ENCODE results near the gene ALS2.
"Not testable (repeated sequence)": the region's sequence is repeated elsewhere in the genome, so short reads cannot be mapped to it uniquely, and the experiment has no call there.

The ALS2 gene

DNA sequence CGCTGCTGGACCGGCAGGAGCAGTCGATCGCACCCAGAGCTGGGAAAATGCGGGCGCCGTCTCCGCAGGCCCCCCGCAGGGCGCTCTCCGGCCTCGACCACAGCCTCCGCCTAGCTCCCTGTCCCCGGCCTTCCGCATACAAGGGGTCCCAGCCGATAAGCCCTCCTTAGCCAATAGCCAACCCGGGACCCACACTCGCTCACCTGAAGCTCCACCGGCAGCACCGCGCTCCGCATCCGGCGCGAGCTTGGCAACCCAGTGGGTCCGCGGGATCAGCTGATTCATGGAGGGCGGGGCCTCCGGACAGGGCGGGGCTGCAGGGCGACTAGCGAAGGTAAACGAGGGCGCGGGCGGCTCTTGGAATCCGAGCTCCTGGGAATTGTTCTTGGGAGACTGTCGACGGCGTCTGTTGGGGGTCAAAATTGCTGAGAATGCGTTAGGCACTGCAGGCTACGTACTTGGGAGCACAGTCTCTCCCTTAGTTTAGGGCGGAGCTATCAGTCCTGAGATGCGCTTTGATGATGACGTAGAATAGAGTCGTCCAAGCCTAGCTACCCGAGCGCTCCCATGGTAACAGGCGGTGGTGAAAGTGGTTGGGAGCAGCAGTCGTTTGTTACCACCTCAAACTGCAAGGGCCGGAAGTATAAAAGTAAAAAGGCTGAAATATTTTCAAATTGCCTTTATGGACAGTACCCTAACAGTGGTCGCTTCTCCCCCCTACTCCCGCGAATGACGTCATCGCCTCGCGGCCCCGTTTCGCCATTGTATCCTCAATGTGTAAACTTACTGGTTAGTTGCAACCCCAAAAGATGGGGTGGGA is at the start of gene ALS2:
Gene ALS2, minus strand, starts transcription at position 260 of the 820 bp plus-strand sequence. CDS start 12,048 bp downstream, outside the sequence.
- DNase-seq (ENCODE audit: low read depth), result peak; percentile 92

DNA sequence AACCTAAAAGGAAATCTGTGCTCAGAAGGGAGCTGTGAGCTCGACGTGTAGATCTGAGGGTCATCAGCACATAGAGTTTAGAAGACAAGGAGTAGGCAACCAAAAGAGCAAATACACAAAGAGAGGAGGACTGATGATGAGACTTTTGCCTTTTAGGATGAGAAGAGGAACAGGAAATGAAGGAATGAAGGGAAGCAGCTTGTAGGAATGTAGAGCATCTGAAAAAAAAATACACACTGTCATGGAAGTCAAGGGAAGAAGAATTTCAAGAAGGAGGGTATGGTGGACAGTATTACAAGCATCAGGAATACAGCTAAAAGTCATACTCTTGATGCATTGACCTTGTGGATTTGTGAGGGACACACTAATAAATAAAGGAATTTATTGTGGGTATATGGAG is 47.5 kb upstream of the ALS2 start:
- DNase-seq (ENCODE audit: low read depth), result no peak

DNA sequence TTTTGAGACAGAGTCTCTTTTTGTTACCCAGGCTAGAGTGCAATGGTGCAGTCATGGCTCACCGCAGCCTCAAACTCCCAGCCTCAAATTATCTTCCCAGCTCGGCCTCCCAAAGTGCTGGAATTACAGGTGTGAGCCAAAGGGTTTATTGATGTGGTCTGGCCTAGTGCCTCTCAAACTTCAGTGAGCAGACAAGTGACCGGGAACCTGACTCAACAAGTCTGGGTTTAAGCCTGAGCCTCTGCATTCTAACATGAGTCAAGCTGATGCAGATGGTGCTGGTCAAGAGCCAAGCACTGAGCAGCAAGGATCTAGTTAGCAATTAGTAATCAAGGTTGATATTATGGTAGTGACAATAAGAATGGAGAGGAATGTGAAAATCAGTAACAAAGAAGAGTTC is 46.9 kb upstream of the ALS2 start:
- DNase-seq (ENCODE audit: low read depth), result no peak

DNA sequence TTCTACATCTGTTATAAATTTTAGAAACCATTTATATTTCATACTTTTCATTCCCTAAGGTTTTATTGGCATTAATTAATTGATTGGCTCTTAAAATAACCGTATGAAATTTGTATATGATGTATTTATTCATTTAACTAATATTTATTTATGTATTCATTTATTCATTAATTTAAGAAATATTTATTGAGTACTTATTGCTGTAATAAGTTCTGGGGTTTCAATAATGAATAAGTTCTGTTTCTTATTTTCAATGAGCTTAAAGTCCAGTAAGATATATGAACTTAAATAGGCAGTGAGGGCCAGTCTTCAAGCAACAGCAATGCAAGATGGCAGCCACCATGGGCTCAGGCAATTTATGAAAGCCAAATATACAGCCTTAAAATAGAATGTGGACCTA is 43.5 kb upstream of the ALS2 start:
- DNase-seq (ENCODE audit: low read depth), result no peak

DNA sequence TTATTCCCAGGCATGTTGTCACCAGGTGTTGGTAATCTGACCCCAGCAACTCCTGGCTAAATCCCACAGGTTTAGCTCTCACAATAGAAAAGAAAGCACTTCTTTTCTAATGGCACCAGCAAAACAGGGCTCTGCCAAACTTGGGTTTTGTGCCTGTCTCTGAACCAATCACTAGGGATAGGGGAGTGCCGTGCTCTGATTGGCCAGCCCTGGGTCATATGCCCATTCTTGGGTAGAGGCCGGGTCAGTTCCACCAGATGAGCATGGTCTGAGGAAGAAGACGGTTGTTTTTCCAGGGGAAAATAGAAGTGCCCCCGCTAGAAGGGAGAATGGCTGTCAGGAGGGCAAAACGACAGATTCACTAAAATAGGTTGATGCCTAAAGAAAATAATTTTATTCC is 40.3 kb upstream of the ALS2 start:
- DNase-seq (ENCODE audit: low read depth), result no peak

DNA sequence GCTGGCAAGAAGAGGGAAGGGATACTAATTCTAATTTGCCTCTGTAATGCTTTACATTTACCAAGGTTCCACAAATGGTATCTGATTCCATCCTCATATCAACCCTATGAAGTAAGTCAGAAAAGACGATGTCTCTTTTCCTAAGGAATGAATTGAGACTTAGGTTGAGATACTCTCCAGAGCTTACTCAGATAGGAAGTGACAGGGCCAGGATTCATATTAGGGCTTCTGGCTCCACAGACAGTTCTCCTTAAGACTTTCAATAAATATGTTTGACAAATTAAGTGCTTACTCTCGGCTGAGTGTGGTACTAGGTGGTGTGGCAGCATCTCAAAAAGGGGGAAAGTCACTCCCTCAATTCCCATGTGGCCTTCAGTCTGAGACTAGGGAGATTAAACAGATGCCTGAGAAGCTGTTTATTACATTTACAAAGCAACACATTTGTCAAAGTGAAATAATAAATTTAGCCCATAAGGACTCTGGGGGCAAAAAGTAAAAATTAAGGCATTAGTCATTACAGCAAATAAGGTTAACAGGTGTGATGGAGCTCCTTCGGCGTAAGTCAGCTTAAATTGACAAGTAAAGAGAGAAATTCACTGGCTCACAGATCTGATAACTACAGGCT is 39.8 kb upstream of the ALS2 start:
- no peak for DNase-seq (ENCODE audit: low read depth)

DNA sequence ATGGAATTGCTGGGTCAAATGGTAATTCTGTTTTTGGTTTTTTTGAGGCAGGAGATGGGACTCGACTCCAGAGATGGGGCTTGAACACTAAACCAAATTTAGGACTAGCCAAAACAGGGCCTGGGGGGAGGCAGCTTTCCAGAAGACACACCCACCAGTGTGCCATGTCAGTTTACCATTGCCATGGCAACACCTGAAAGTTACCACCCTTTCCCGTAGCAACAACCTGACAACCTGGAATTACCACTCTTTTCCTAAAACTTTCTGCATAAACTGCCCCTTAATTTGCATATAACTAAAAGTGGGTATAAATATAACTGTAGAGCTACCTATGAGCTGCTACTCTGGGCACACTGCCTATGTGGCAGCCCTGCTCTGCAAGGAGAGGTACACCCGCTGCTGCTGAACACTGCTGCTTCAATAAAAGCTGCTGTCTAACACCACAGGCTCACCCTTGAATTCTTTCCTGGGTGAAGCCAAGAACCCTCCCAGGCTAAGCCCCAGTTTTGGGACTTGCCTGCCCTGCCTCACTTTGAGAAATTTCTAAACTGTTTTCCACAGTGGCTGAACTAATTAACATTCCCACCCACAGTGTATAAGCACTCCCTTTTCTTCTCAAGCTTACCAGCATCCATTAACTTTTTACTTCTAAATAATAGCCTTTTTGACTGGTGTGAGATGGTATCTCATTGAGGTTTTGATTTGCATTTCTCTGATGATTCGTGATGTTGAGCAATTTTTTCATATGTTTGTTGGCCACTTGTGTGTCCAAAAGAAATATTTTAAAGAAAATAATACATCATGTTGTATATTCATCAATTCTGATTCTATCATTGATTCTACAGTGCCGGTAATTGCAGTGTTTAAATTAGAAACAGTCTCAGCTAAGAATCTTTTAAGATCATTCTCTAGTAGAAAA is 36.2 kb upstream of the ALS2 start:
- DNase-seq (ENCODE audit: low read depth), result no peak

DNA sequence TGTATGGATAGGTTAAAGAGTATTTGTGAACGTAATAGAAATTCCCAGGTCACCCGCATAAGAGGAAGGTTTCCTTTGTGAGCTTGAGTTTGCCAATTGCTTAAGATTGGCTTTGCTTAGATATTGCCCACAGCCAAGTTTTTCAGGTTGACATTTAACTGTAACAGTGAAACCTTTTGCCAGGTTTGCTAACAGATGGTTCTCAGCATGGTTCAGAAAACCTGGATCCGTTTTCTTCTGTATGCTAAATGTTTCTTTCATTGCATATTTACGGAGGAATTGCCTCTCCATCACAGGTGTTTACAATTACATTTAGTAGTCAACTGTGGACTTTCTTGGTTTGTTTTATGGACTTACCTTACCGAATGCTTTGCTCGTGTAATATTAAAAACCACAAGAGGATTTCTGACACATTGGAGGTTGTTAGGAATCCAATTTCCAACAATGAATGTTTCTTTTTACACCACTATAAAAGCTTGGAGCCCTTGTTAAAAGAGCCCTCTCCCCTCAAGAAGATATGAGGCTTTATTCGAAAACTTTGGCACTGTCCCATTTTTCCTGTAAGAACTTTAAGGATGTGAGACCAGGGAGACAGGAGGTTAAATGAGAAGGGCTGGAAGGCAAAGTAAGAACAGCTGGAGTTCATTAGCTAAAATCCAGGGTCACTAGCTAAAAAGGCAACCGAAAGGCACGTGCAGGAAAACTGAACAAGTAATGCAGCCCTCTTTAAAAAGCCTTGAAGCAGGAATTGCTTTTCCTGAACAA is 33.4 kb upstream of the ALS2 start:
- DNase-seq (ENCODE audit: low read depth), result no peak

DNA sequence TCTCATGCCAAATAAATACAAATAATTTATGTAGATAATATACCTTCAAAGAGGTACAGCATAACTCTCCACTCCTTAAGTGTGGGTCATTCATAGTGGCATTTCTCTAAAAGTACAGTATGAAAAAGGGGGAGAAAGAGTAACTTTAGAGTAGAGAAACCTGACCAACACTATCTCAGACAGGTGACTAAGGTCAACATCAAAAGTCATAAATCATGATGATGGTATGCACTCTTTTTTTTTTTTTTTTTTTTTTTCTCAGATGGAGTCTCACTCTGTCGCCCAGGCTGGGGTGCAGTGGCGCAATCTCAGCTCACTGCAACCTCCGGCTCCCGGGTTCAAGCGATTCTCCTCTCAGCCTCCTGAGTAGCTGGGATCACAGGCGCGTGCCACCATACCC is 29.9 kb upstream of the ALS2 start:
- not testable (repeated sequence) for DNase-seq (ENCODE audit: low read depth)

DNA sequence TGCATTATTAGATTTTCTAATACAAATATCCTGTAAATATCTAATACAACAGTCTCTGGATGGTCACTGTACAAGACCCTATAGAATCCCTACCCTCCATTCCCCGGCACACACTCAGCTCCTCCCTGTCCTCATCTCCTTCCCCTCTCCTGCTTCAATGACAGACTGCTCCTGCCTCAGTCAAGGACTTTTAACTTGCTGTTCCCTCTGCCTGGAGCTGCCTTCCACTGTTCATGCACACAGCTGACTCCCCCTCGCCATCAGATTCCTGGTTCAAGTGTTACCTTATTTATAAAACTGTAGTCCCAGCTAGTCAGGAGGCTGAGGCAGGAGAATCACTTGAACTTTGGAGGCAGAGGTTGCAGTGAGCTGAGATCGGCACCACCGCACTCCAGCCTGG is 28.9 kb upstream of the ALS2 start:
- no peak for DNase-seq (ENCODE audit: low read depth)

DNA sequence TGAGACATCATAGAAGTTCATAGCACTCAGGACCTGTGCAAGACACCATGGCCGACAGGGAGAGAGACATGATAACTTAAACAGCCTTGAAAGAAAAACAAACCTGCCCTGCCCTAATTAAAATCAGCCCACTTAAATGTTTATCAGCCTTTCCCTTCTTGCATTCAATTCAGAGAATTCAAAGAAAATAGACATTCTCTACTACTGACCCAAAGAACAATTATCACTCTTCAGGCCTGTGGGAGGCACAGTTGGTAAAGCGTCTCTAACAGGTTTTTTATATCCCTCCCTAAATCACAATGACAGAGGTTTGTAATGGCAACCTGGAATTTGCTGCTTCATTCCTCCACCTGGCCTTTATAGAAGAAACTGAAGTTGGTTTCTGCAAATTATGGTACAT is 27.3 kb upstream of the ALS2 start:
- no peak for DNase-seq (ENCODE audit: low read depth)

DNA sequence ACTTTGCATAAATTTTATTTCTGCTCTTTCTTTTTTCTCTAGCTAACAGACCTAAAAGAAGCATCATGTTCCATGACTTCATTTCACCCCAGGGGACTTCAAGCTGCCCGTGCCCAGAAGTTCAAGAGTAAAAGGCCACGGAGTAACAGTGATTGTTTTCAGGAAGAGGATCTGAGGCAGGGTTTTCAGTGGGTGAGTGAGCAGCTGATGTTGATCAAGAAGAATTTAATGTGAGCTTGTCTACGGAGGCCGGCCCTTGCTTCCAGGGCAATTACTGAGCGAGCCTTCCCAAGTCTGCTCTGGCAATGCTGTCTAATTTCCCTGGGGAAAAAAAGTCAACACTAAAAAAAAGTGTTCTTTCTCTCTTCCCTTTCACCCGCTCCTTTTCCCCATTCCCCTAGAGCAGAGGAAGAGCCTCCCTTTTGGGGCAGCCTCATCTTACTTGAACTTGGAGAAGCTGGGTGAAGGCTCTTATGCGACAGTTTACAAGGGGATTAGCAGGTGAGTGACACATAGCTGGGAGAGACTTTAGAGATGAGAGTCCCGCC is 26.8 kb upstream of the ALS2 start:
- no peak for DNase-seq (ENCODE audit: low read depth)

DNA sequence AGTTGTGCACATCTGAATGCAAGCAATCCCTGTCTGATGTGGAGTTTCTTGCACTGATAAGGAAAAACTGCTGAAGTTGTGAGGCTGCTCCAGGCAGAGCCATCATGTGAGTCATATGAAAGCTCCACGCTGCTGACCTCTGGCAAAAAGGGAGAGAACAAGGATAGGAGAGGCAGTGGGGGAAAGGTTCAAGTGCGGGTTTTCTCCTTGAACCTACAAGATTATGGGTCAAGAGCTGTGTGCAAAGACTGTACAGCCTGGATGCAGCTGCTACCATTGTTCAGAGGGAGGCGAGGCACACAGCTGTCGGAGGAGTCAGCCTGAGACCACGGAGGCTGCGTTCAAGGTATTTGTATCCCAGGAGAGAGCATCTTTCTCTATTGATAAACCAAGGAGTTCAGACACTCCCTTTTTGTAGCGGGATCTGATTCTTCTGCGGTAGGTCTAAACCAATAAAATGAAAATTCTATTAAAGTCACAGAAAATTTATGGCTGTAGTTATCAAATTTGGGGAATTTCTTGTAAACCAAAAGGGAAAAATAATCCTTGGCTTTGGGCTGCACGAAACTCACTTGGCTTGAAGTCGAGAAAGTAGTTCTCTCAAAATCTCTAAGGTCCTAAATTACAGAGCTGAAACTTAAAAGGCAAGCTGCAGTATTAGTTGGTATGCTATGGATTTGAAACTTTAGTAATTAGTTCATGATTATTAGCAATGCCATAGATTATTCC is 25.9 kb upstream of the ALS2 start, which contains the start of gene CDK15:
Gene CDK15, plus strand, starts transcription at position 96 of the 729 bp plus-strand sequence. Its CDS starts 128 bp downstream, at position 224.
- peak; percentile 41 for DNase-seq (ENCODE audit: low read depth)

DNA sequence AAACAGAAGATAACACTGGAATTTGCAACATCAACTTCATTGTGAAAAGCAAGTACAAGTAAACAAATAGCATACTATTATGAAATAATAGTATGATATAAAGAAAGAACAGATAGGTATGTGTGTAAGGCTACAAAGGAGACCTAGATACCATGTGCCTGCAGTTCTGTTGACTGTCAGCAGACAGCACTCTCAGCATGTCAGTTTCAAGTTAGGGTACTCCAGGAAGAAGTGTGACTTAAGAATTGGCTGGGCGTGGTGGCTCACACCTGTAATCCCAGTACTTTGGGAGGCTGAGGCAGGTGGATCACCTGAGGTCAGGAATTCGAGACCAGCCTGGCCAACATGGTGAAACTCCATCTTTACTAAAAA is 18.2 kb upstream of the ALS2 start:
- DNase-seq (ENCODE audit: low read depth), result peak; percentile 43

DNA sequence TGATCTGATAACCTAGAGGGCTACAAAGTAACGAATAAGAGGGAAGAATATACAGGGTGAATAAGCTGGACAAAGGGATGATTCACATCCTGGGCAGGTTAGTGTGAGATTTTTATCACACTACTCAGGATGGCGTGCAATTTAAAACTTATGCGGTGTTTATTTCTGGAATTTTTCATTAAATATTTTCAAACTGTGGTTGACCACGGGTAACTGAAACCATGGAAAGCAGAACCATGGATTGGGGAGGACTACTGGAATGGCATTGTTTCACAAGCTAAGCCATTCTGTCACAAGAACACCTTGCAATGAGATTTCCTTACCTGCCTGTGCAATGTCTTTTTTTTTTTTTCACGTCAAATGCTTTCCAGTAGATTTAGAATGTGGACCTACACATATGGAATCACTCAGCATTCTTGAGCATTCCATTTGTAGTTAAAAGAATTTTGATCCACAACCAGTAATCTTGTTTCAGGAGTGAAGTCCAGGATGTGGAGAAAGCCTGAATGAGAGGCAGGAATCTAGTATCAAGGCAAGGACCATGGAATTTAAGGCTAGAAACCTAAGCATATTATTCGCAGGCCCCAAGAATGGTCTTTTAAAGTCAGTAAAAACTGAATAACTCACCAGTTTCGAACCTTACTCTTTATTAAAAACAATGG is 17.6 kb upstream of the ALS2 start:
- DNase-seq (ENCODE audit: low read depth), result peak; percentile 83

DNA sequence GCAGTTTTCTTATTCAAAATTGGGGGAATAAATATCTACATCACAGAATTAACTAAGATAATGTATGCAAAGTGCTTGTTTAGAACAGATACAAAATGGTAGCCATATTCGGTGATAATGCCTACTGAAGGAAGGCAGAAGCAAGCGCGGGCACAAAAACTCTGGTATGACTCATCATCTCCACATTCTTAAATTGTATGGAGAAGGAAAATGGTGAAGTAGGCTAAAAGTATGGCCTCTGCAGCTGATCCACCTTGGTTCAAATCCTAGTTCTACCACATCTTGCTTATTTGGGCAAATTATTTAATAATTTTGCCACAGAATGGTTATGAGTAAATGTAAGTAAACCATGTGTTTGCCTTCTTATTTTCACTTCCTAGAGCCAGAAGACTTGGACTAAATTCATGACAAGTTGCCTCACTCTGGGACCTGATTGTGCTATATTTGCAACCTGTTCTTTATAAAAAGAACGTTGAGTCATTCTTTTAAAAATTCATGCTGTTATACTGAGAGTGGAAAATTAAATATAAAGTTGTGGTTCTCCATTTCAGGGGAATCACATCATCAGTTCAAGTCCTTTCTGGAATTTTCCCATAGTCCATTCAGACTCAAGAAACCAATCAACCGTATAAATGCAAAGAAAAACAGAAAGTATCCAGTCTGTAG is 16.6 kb upstream of the ALS2 start:
- DNase-seq (ENCODE audit: low read depth), result peak; percentile 72

DNA sequence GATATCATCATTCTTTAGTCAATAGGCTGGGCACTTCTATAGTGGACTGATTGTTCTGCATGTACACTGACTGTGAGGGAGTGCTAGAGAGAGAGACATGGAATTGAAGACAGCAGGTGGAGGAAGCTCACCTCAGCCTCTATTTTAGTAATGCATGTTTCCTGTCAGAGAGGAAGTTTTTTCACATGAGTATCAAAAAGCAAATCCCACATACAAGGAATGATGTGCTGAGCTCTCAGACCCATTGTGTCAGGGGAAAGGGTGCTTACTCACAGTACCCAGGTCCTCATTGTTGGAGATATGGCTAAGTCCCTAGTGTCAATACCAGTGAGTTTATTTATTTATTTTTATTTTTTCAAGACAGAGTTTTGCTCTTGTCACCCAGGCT is 15.7 kb upstream of the ALS2 start:
- no peak for DNase-seq (ENCODE audit: low read depth)

DNA sequence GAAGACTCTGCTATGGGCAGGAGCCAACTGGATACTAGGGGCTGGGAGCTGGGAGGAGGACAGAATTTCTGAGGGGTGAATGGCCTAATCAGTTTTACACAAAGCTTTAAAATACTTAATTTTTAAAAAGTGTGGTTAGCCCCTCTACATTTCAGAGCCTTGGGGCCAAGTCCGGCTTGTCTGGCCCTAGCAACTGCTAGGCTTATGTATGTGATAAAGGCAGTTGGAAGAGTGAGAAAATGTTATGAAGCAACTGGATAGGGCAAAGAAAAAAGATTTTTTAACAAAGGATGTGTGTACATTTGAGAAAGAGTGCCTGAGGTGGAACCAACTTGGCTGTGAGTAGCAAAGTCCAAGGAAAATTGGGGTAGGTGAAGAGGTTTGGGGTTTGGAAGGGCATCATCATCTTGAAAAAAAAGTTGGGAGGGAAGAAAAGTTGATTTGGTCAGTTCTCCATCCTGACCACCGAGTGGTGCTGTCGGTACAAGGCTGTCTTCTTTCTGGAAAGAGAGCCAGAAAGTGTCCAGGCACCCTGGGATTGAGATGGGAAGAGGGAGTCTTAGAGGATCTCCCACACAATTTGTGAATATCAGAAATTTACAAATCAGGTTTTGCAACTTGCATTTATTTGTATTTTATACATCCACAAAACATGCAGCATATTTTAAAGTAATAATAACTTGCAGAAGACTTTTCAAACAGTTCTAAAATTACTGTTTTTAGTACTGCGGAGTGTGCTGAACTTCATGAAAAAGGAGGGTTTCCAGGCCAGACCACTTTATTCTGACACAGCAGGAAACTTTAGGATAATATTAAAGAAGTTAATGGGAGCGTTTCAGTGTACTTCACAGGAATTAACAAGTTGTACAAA is 15.1 kb upstream of the ALS2 start:
- DNase-seq (ENCODE audit: low read depth), result no peak

DNA sequence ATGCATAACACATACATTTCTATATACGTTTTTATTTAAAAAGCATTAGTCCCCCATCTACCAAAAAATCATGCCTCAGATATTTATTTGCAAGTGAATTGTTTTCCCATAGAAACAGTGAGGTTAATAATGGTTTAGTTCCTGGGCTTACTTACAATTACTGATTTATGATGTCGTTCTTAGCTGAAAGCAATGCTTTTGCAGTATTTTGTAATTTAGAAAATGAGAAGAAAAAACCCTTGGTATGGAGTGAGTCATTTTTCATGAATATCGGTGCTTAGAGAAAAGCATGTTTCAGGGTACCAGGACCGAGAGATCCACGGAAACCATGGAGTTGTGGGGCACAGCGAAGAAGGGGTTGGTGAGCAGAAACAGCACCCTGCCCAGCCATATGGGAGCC is 13.6 kb upstream of the ALS2 start:
- no peak for DNase-seq (ENCODE audit: low read depth)
